A673 (cell line): Measurements from ENCODE around the gene RBBP8. TPM values are rescaled to one million over a fixed set of nuclear protein-coding genes. Genes with fewer than 3 reads are reported as not detected.

Experiments
- BruUV-seq: library from RNA; stranded (reverse); fragments of 400-500 nt; replicated peaks from 2 replicates; lab custom pipeline; 2021; lab: Mats Ljungman, UMichigan
- CTCF ChIA-PET: fragments of 300-600 bp; sonication (Branson Sonifier 250); formaldehyde crosslinking; loops from one replicate; lab custom pipeline; 2022; ENCODE audit warnings: antibody characterized with exemption; lab: Charles Lee
- POLR2A ChIA-PET: fragments of 300-600 bp; sonication (Branson Sonifier 250); formaldehyde crosslinking; loops from one replicate; lab custom pipeline; 2022; ENCODE audit warnings: antibody characterized with exemption; ENCODE audit not compliant: low non-redundant PET; lab: Charles Lee
- DNase-seq: peaks from one replicate; pipeline ENCODE4 v3.0.0-alpha.2; 2015; ENCODE audit warnings: low spot score
- H3K27ac ChIP-seq: fragments of 200-600 bp; sonication (generic); 2 replicates; pipeline ENCODE4 v1.5.1; 2016; ENCODE audit warnings: mixed run types, low read depth, mild to moderate bottlenecking, mixed read lengths, antibody characterized with exemption, low read length; ENCODE audit not compliant: poor library complexity, severe bottlenecking
- H3K27me3 ChIP-seq: fragments of 200-600 bp; sonication (generic); replicated peaks from 2 replicates; pipeline ENCODE4 v1.6.1; 2017; ENCODE audit warnings: mixed run types, low read depth, mild to moderate bottlenecking, mixed read lengths, antibody characterized with exemption, low read length; ENCODE audit not compliant: insufficient read depth, poor library complexity
- H3K36me3 ChIP-seq: fragments of 200-600 bp; sonication (generic); 2 replicates; pipeline ENCODE4 v1.6.1; 2016; ENCODE audit warnings: mixed run types, mild to moderate bottlenecking, mixed read lengths, antibody characterized with exemption, low read length; ENCODE audit not compliant: insufficient read depth, poor library complexity, severe bottlenecking
- H3K4me1 ChIP-seq: fragments of 200-600 bp; sonication (generic); 2 replicates; pipeline ENCODE4 v1.6.1; 2017; ENCODE audit warnings: mixed run types, mild to moderate bottlenecking, mixed read lengths, antibody characterized with exemption, low read length; ENCODE audit not compliant: insufficient read depth, poor library complexity, severe bottlenecking
- H3K4me3 ChIP-seq: fragments of 200-600 bp; sonication (generic); 2 replicates; pipeline ENCODE4 v1.5.1; 2016; ENCODE audit warnings: low read depth, mixed run types, mild to moderate bottlenecking, mixed read lengths, low read length; ENCODE audit not compliant: poor library complexity, severe bottlenecking
- H3K9me3 ChIP-seq: fragments of 200-600 bp; sonication (generic); 2 replicates; pipeline ENCODE4 v1.6.1; 2016; ENCODE audit warnings: mixed run types, low read depth, mild to moderate bottlenecking, mixed read lengths, antibody characterized with exemption, low read length; ENCODE audit not compliant: poor library complexity, severe bottlenecking
- CTCF ChIP-seq: fragments of 300-800, 200-600 bp; sonication (generic); conservative IDR thresholded peaks from 2 replicates; pipeline ENCODE4 v1.5.1; 2017; ENCODE audit warnings: low read depth, mild to moderate bottlenecking, antibody characterized with exemption, low read length, moderate library complexity, mixed read lengths
- EZH2 ChIP-seq: fragments of 200-600 bp; sonication (generic); IDR thresholded peaks from 2 replicates; pipeline ENCODE4 v1.6.1; 2017; ENCODE audit warnings: borderline replicate concordance, low read depth, mild to moderate bottlenecking, mixed read lengths, antibody characterized with exemption, low read length; ENCODE audit not compliant: poor library complexity, severe bottlenecking
- intact Hi-C: fragments of 100-400 bp; cut with micrococcal nuclease; formaldehyde crosslinking; loops from one replicate; pipeline ENCODE4 v1.10.0; 2022; ENCODE audit not compliant: unreplicated experiment
- total RNA-seq: library from RNA; stranded (reverse); gene quantifications from 2 replicates; pipeline ENCODE4 v1.2.3, GENCODE V29; 2021

The RBBP8 gene
- total RNA-seq, 1 experiment from 2014 or later, result 88.2 TPM

DNA sequence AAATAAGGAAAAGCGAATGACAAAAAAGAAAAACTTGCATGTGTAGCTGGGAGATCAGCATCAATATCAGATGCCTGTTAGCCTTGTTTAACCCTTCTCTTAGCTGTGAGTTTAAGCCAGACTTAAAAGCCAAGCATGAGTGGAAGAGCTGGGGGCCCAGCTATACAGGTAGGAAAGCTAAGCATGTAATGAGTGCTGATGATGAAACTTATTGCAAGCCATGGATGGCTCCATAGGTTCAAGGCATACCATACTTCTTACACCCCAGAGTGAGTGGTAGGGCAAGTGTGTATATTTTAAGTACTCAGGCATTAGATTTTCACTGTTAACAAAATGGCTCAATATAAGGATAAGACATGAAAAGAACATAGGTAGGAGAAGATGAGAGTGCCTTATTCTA lies 28.0 kb downstream of the RBBP8 start:
- Histone ChIP-seq H3K27ac (no peak overlapping the region), H3K9me3 (no peaks in the 10 kb centered on the region), H3K4me3 (no peak overlapping the region), H3K4me1 (no peaks in the 10 kb centered on the region), H3K27me3 (no peaks in the 10 kb centered on the region), H3K36me3 (peaks cover 8% of the 10 kb centered on the region)
- ChIA-PET POLR2A (no interaction called here), CTCF (interaction anchor here (0.6 kb wide), 1 partner anchor 349 kb away, joined by 3 read pairs; no protein-coding TSS in a partner anchor)
- DNase-seq, result no peak
- no peak for TF ChIP-seq EZH2
- no peak for TF ChIP-seq CTCF
- BruUV-seq, result no TSS peak
- intact Hi-C loops, result no loop called here

DNA sequence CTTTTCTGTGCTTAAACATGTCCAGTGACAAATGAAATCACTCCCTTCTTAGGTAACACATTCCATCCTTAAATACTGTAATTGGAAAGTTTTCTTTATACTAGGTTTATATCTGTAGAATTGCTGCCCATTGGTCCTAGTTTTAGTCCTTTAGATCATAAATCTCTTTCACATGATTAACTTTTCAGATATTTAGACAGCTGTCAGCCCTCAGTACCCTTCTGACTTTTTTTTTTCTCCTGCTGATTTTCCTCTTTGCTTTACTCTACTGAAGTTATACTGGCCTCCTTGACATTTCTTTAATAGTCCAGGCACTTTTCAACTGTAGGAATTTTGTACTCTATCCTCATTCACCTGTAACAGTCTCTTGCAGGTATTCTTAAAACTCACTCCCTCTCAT lies 28.9 kb downstream of the RBBP8 start:
- H3K27me3 ChIP-seq, result no peaks in the 10 kb centered on the region
- H3K4me1 ChIP-seq, result no peaks in the 10 kb centered on the region
- H3K27ac ChIP-seq, result no peak overlapping the region
- BruUV-seq, result no TSS peak
- H3K4me3 ChIP-seq, result no peak overlapping the region
- ChIA-PET POLR2A (no interaction called here), CTCF (interaction anchor here (0.6 kb wide), 1 partner anchor 349 kb away, joined by 3 read pairs; no protein-coding TSS in a partner anchor)
- peaks cover 4% of the 10 kb centered on the region for H3K36me3 ChIP-seq
- no peaks in the 10 kb centered on the region for H3K9me3 ChIP-seq
- intact Hi-C loops, result no loop called here
- no peak for DNase-seq
- TF ChIP-seq CTCF, result no peak
- TF ChIP-seq EZH2, result no peak

GRCh38 chr18:22964116-22964515 lies 31.0 kb downstream of the RBBP8 start:
- TF ChIP-seq EZH2, result no peak
- TF ChIP-seq CTCF, result no peak
- Histone ChIP-seq H3K4me1 (no peaks in the 10 kb centered on the region), H3K9me3 (no peaks in the 10 kb centered on the region), H3K27me3 (no peaks in the 10 kb centered on the region), H3K27ac (no peak overlapping the region), H3K36me3 (no peaks in the 10 kb centered on the region), H3K4me3 (no peak overlapping the region)
- POLR2A ChIA-PET, result no interaction called here
- no TSS peak for BruUV-seq
- no peak for DNase-seq
- intact Hi-C loops, result no loop called here
- CTCF ChIA-PET, result no interaction called here
